GM08714 (cell line): Measurements from ENCODE around the gene RAD54L2.

Source experiments
- H3K4me3 ChIP-seq: fragments of 200-500 bp; sonication (Bioruptor generic); 2 replicates; pipeline ENCODE4 v1.5.1; 2014; ENCODE audit warnings: mild to moderate bottlenecking, low read length, inconsistent platforms
- ZNF274 ChIP-seq: IDR thresholded peaks from 2 replicates; pipeline ENCODE4 v1.6.1; 2012; ENCODE audit warnings: mild to moderate bottlenecking, low read depth, low read length

RAD54L2 gene

GRCh38 chr3:51568036-51568435, 29.5 kb downstream of the RAD54L2 start:
- TF ChIP-seq ZNF274, result no peak
- H3K4me3 ChIP-seq, result no peak overlapping the region

DNA sequence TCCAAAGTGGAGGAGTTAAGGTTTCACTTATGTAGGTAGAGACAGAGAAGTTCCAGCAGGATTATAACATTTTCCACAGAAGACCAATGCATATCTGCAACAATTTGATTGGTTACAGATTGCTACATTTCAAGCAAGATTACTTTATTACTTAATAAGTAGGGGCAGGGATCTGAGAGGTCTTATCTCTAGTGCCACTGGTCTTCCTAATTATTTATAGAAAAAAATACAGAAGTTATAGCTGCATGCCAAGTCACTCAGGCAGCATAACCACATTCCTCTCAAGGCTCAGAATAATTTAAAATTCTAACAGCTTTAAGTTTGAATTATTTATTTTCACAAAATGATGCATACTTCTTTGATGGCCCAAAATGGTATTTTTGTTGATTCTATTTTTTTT, 30.5 kb downstream of the RAD54L2 start:
- no peak overlapping the region for H3K4me3 ChIP-seq
- TF ChIP-seq ZNF274, result no peak

GRCh38 chr3:51578238-51578637, 39.7 kb downstream of the RAD54L2 start:
- no peak overlapping the region for H3K4me3 ChIP-seq
- TF ChIP-seq ZNF274, result no peak

DNA sequence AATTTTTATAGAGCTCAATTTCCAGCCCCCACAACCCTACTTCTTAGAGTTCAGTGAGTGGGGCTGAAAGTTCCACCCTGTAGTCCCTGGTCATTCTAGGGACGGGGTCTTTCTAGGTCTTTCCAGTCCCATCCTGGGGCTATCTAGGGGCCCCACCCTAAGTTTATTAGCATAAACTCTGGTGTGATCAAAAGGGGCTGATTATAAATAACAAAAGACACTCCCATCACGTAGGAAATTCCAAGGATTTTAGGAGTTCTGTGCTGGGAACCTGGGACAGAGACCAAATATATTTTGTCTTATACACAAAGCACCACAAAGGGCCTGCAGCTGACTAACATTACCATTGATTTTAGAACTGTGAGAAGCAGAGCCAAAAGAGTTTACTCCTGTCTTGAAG, 41.9 kb downstream of the RAD54L2 start:
- H3K4me3 ChIP-seq, result no peak overlapping the region
- no peak for TF ChIP-seq ZNF274

- no peak for TF ChIP-seq ZNF274
- no peak overlapping the region for H3K4me3 ChIP-seq
Measured at GRCh38 chr3:51581524-51581923, 43.0 kb downstream of the RAD54L2 start.

DNA sequence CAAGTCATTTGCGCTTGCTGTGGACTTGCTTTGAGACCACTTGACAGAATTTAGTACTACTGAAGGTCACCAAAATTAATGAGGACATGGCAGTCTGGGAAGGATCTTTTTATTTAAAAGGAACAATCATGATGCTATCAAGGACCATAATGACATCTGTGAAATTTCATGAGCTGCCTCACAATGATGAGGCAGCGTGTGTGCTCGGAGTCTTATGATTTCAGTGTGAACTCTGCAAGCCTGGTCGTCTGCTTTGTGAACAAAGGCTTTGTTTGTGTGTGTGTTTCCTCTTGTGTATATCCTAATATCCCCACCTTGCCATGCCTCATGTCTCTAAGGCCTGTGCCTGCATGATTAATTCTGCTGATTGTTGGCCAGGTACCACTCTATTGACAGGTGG, 46.7 kb downstream of the RAD54L2 start:
- no peak for TF ChIP-seq ZNF274
- no peak overlapping the region for H3K4me3 ChIP-seq

GRCh38 chr3:51585871-51586270, 47.4 kb downstream of the RAD54L2 start:
- no peak for TF ChIP-seq ZNF274
- no peak overlapping the region for H3K4me3 ChIP-seq
